GM12864 (cell line): Measurements from ENCODE around the gene ACTN4.

Experiments
- DNase-seq: peaks from one replicate; pipeline ENCODE4 v3.0.0-alpha.2; 2011; ENCODE audit warnings: low read depth
- H3K4me3 ChIP-seq: 2 replicates; pipeline ENCODE4 v1.5.1; 2011; ENCODE audit warnings: mild to moderate bottlenecking, low read depth, low read length, control low read depth
- CTCF ChIP-seq: IDR thresholded peaks from 2 replicates; pipeline ENCODE4 v1.5.1; 2011; ENCODE audit warnings: low read depth, mild to moderate bottlenecking, moderate library complexity, low read length, control low read depth, inconsistent platforms; ENCODE audit errors: missing control alignments

The ACTN4 gene

GRCh38 chr19:38727306-38727867 lies 79.9 kb downstream of the ACTN4 start:
- no peak for TF ChIP-seq CTCF
- no peak for DNase-seq
- H3K4me3 ChIP-seq, result no peak overlapping the region

- no peak for TF ChIP-seq CTCF
- no peak for DNase-seq
Observed at GRCh38 chr19:38727868-38728660, 80.6 kb downstream of the ACTN4 start.

GRCh38 chr19:38728752-38729541 lies 81.5 kb downstream of the ACTN4 start:
- no peak for TF ChIP-seq CTCF
- no peak for DNase-seq
- H3K4me3 ChIP-seq, result no peak overlapping the region

More at GRCh38 chr19:38727868-38728660, 80.6 kb downstream of the ACTN4 start:
- no peak overlapping the region for H3K4me3 ChIP-seq

- no peak for DNase-seq
- peak; percentile 86 for TF ChIP-seq CTCF
- H3K4me3 ChIP-seq, result no peak overlapping the region
Observed at GRCh38 chr19:38729653-38730469, 82.4 kb downstream of the ACTN4 start.

- no peak for TF ChIP-seq CTCF
- no peak for DNase-seq
- H3K4me3 ChIP-seq, result no peak overlapping the region
Observed at GRCh38 chr19:38730470-38730730, 83.0 kb downstream of the ACTN4 start.

- no peak overlapping the region for H3K4me3 ChIP-seq
- TF ChIP-seq CTCF, result no peak
- DNase-seq, result no peak
Observed at GRCh38 chr19:38730731-38731589, 83.5 kb downstream of the ACTN4 start.
